OCI-LY7 (cell line): ENCODE measurements around the gene SLC39A3. TPM values are rescaled to one million over a fixed set of nuclear protein-coding genes. Genes with fewer than 3 reads are reported as not detected.

Experiments used
- BruUV-seq: library from RNA; stranded (reverse); fragments of 400-500 nt; replicated peaks from 2 replicates; lab custom pipeline; 2021; lab: Mats Ljungman, UMichigan
- CTCF ChIA-PET: fragments of 300-600 bp; sonication (Branson Sonifier 250); formaldehyde crosslinking; loops from one replicate; lab custom pipeline; 2022; ENCODE audit warnings: antibody characterized with exemption; ENCODE audit not compliant: unreplicated experiment; lab: Charles Lee
- POLR2A ChIA-PET: fragments of 300-600 bp; sonication (Branson Sonifier 250); formaldehyde crosslinking; loops from one replicate; lab custom pipeline; 2022; ENCODE audit warnings: antibody characterized with exemption; lab: Charles Lee
- DNase-seq: peaks from one replicate; pipeline ENCODE4 v3.0.0-alpha.2; 2015; ENCODE audit warnings: low spot score
- H2AFZ ChIP-seq: fragments of 200-600 bp; sonication (generic), shearing (Covaris generic); 2 replicates; pipeline ENCODE4 v1.6.1; 2014; ENCODE audit warnings: mild to moderate bottlenecking, antibody characterized with exemption, low read length, moderate library complexity
- H3K27ac ChIP-seq: fragments of 200-600 bp; sonication (generic); 2 replicates; pipeline ENCODE4 v1.5.1; 2014; ENCODE audit warnings: mixed run types, low read depth, mild to moderate bottlenecking, moderate library complexity, low read length, inconsistent platforms; ENCODE audit not compliant: poor library complexity, severe bottlenecking
- H3K36me3 ChIP-seq: fragments of 200-600 bp; sonication (generic); 2 replicates; pipeline ENCODE4 v1.6.1; 2014; ENCODE audit warnings: mild to moderate bottlenecking, antibody characterized with exemption, low read length, moderate library complexity, mixed read lengths; ENCODE audit not compliant: insufficient read depth
- H3K4me1 ChIP-seq: fragments of 200-600 bp; sonication (generic); 2 replicates; pipeline ENCODE4 v1.5.1; 2014; ENCODE audit warnings: mild to moderate bottlenecking, low read length; ENCODE audit not compliant: insufficient read depth, poor library complexity, severe bottlenecking
- H3K4me2 ChIP-seq: fragments of 200-600 bp; sonication (generic); 2 replicates; pipeline ENCODE4 v1.6.1; 2014; ENCODE audit warnings: mild to moderate bottlenecking, low read length
- H3K4me3 ChIP-seq: fragments of 200-600 bp; sonication (generic); 2 replicates; pipeline ENCODE4 v1.5.1; 2014; ENCODE audit warnings: mild to moderate bottlenecking, low read depth, low read length; ENCODE audit not compliant: poor library complexity, severe bottlenecking
- H3K79me2 ChIP-seq: fragments of 200-600 bp; sonication (generic); 2 replicates; pipeline ENCODE4 v1.6.1; 2016; ENCODE audit warnings: low read depth, mild to moderate bottlenecking, low read length, moderate library complexity, mixed read lengths; ENCODE audit not compliant: insufficient read depth
- H3K9me2 ChIP-seq: fragments of 200-600 bp; sonication (generic); 2 replicates; pipeline ENCODE4 v1.6.1; 2016; ENCODE audit warnings: mild to moderate bottlenecking, low read length, mixed read lengths; ENCODE audit not compliant: insufficient read depth
- H3K9me3 ChIP-seq: fragments of 200-600 bp; sonication (generic); 2 replicates; pipeline ENCODE4 v1.6.1; 2014; ENCODE audit warnings: mild to moderate bottlenecking, mixed run types, low read length, mixed read lengths
- H4K20me1 ChIP-seq: fragments of 200-600 bp; sonication (generic); 2 replicates; pipeline ENCODE4 v1.6.1; 2014; ENCODE audit warnings: mild to moderate bottlenecking, antibody characterized with exemption, low read length, moderate library complexity, mixed read lengths; ENCODE audit not compliant: insufficient read depth
- EZH2phosphoT487 ChIP-seq: fragments of 200-600 bp; sonication (generic); IDR thresholded peaks from 2 replicates; pipeline ENCODE4 v1.6.1; 2018; ENCODE audit warnings: low read depth, borderline replicate concordance, mild to moderate bottlenecking, mixed run types, antibody characterized with exemption, low read length, moderate library complexity, mixed read lengths
- intact Hi-C: fragments of 100-400 bp; cut with micrococcal nuclease; formaldehyde crosslinking; loops from one replicate; pipeline ENCODE4 v1.10.0; 2022; ENCODE audit not compliant: unreplicated experiment
- total RNA-seq, 2 experiments: library from RNA; depleted of rRNA in 1 of 2; stranded (reverse); fragments of >200 nt in 1 of 2; shearing (Covaris generic) in 1 of 2; gene quantifications; 2 replicates each; pipeline ENCODE4 v1.2.3, GENCODE V29; 2014 to 2022
- TF ChIP-seq, protein P1 (sequence below): fragments of 200-600 bp; sonication (generic); conservative IDR thresholded peaks from 2 replicates; pipeline ENCODE4 v1.5.1; 2014; ENCODE audit warnings: mild to moderate bottlenecking, antibody characterized with exemption, low read length, moderate library complexity, mixed read lengths

SLC39A3 gene
- total RNA-seq, 2 experiments from 2014 or later: 45.6 to 46.8 TPM

DNA sequence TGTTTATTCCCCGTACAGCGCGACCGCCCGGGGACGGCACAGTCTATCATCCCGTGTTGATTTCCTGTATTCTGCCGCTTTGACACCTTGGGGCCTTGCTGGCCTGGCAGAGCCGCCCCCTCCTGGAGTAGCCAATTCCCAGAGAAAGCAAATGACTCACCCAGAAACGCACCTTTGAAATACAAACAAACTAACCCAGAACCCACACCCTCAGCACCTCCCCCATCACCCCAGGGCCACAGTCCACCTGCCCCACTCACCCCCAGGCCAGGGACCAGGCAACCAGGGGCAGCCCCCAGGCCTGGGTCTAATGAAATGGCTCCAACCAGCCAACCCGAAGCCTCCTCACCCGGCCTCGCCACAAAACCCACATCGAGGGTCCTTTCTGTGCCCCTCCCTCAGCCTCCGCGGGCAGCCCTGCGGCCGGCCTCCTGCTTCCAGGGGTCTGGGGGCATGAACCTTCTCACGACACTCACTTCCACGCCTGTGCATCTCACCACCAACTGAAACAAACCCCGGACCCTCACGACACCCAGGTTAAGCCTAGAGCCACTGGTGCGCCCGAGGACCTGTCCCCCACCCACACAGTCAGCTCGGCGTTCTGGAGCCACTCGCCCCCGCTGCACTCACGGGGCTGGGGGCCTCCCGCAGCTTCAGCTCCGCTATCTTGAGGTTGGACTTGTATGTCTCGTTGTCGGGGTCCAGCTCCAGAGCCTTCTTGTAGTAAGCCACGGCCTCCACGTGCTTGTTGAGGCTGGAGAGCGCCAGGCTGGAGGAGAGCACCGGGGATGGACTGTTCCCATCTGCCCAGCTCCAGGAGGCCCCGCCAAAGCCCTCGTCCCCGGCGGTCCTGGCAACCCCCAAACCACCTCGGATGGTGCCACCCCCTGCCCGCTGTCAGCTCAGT lies 22.3 kb upstream of the SLC39A3 start:
- intact Hi-C loops: no loop called here
- Histone ChIP-seq H3K4me3 (no peak overlapping the region), H4K20me1 (no peaks in the 10 kb centered on the region), H3K36me3 (peaks cover 90% of the 10 kb centered on the region), H3K4me2 (no peak overlapping the region), H3K9me2 (no peaks in the 10 kb centered on the region), H2AFZ (no peak overlapping the region), H3K4me1 (no peaks in the 10 kb centered on the region), H3K79me2 (no peaks in the 10 kb centered on the region), H3K9me3 (no peaks in the 10 kb centered on the region), H3K27ac (no peak overlapping the region)
- ChIA-PET CTCF (no interaction called here), POLR2A (interaction anchor here (0.6 kb wide), 1 partner anchor 111 kb away, joined by 4 read pairs; no protein-coding TSS in a partner anchor)
- no peak for DNase-seq
- TF ChIP-seq, protein P1, sequence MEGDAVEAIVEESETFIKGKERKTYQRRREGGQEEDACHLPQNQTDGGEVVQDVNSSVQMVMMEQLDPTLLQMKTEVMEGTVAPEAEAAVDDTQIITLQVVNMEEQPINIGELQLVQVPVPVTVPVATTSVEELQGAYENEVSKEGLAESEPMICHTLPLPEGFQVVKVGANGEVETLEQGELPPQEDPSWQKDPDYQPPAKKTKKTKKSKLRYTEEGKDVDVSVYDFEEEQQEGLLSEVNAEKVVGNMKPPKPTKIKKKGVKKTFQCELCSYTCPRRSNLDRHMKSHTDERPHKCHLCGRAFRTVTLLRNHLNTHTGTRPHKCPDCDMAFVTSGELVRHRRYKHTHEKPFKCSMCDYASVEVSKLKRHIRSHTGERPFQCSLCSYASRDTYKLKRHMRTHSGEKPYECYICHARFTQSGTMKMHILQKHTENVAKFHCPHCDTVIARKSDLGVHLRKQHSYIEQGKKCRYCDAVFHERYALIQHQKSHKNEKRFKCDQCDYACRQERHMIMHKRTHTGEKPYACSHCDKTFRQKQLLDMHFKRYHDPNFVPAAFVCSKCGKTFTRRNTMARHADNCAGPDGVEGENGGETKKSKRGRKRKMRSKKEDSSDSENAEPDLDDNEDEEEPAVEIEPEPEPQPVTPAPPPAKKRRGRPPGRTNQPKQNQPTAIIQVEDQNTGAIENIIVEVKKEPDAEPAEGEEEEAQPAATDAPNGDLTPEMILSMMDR: no peak
- no peak for TF ChIP-seq EZH2phosphoT487
- no TSS peak for BruUV-seq

DNA sequence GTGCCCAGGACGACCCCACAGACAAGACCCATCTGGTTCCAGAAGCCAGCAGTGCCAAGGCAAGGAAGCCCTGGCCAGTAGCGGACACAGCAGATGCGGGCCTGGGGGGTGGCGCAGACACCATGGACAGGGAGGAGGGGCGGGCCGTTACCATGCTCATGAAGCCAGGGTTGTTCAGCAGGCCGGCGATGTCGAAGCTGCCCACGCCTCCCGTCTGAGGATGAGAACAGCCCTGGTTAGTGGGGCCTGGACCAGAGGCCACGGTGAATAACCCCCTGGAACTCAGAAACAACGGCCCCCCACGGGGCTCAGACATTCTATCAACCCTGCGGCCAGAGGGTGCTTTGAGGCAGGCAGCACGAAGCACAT lies 21.5 kb upstream of the SLC39A3 start:
- H3K4me3 ChIP-seq: no peak overlapping the region
- ChIA-PET POLR2A (interaction anchor here (0.6 kb wide), 1 partner anchor 110 kb away, joined by 4 read pairs; no protein-coding TSS in a partner anchor), CTCF (no interaction called here)
- H2AFZ ChIP-seq: no peak overlapping the region
- no peaks in the 10 kb centered on the region for H3K79me2 ChIP-seq
- no peak overlapping the region for H3K4me2 ChIP-seq
- DNase-seq: no peak
- no peaks in the 10 kb centered on the region for H3K9me3 ChIP-seq
- TF ChIP-seq, protein P1: no peak
- TF ChIP-seq EZH2phosphoT487: no peak
- peaks cover 90% of the 10 kb centered on the region for H3K36me3 ChIP-seq
- BruUV-seq: no TSS peak
- no peaks in the 10 kb centered on the region for H3K4me1 ChIP-seq
- no peaks in the 10 kb centered on the region for H4K20me1 ChIP-seq
- intact Hi-C loops: no loop called here
- H3K9me2 ChIP-seq: no peaks in the 10 kb centered on the region
- H3K27ac ChIP-seq: no peak overlapping the region

GRCh38 chr19:2759965-2760364 lies 20.1 kb upstream of the SLC39A3 start:
- H2AFZ ChIP-seq: no peak overlapping the region
- H3K9me2 ChIP-seq: no peaks in the 10 kb centered on the region
- POLR2A ChIA-PET: no interaction called here
- peaks cover 91% of the 10 kb centered on the region for H3K36me3 ChIP-seq
- no peak overlapping the region for H3K27ac ChIP-seq
- no peak overlapping the region for H3K4me2 ChIP-seq
- no peak for DNase-seq
- intact Hi-C loops: no loop called here
- BruUV-seq: no TSS peak
- no peaks in the 10 kb centered on the region for H3K9me3 ChIP-seq
- no peaks in the 10 kb centered on the region for H4K20me1 ChIP-seq
- no peaks in the 10 kb centered on the region for H3K79me2 ChIP-seq
- CTCF ChIA-PET: no interaction called here
- H3K4me3 ChIP-seq: no peak overlapping the region
- no peaks in the 10 kb centered on the region for H3K4me1 ChIP-seq
- no peak for TF ChIP-seq EZH2phosphoT487
- TF ChIP-seq, protein P1: no peak
